Uterus (tissue), 4 donors: Measurements from ENCODE around the gene JAG1. TPM values are rescaled to one million over a fixed set of nuclear protein-coding genes. Genes with fewer than 3 reads are reported as not detected.

ENCODE experiments used
- DNase-seq, 2 donors: peaks; one replicate each; pipeline ENCODE4 v3.0.0-alpha.2; 2019 to 2020
- H3K27ac ChIP-seq, 2 donors: fragments of 200-600 bp; sonication (generic); 1 replicate in 1 of 2; 2 replicates in 1 of 2; pipeline ENCODE4 v1.5.1; 2016 to 2018
- H3K27me3 ChIP-seq, 2 donors: fragments of 200-600 bp; sonication (generic); one replicate each; pipeline ENCODE4 v1.5.1; 2018 to 2019; ENCODE audit warnings: control low read depth in 1 of 2
- H3K36me3 ChIP-seq, 2 donors: fragments of 200-600 bp; sonication (generic); one replicate each; pipeline ENCODE4 v1.5.1; 2019; ENCODE audit warnings: control low read depth in 1 of 2
- H3K4me1 ChIP-seq, 2 donors: fragments of 200-600 bp; sonication (generic); one replicate each; pipeline ENCODE4 v1.5.1; 2018 to 2019; ENCODE audit warnings: control low read depth in 1 of 2
- H3K4me3 ChIP-seq, 2 donors: fragments of 200-600 bp; sonication (generic); 1 replicate in 1 of 2; 2 replicates in 1 of 2; pipeline ENCODE4 v1.5.1; 2018 to 2019; ENCODE audit warnings: mild to moderate bottlenecking in 1 of 2
- H3K9me3 ChIP-seq, 2 donors: fragments of 200-600 bp; sonication (generic); one replicate each; pipeline ENCODE4 v1.5.1; 2019; ENCODE audit warnings: control low read depth in 1 of 2
- POLR2A ChIP-seq, 2 donors: fragments of 450-650 bp; IDR thresholded peaks; one replicate each; pipeline ENCODE4 v1.6.1; 2016; ENCODE audit warnings: antibody characterized with exemption in 2 of 2, mild to moderate bottlenecking in 1 of 2, moderate library complexity in 1 of 2
- intact Hi-C: fragments of 100-400 bp; cut with DNase I; formaldehyde crosslinking; loops from one replicate; pipeline ENCODE4 v1.15.1; 2023; ENCODE audit warnings: low total_unique reads
- total RNA-seq, 4 donors: library from RNA; depleted of rRNA in 3 of 4; stranded (reverse); fragments of >200 nt in 3 of 4; gene quantifications; one replicate each; pipeline versions ENCODE4 v1.1.0 to v1.2.4, GENCODE V29; 2014 to 2023
- TF ChIP-seq, protein P1 (sequence below), 4 experiments: fragments of 200-600 bp in 2 of 4; fragments of 450-650 bp in 2 of 4; sonication (generic) in 2 of 4; IDR thresholded peaks; one replicate each; pipeline ENCODE4 v1.5.1; 2016 to 2019; ENCODE audit warnings: antibody characterized with exemption in 4 of 4, mild to moderate bottlenecking in 2 of 4, moderate library complexity in 1 of 4
- donor health status: DM: yes; HTN: yes; CAD: no.

JAG1 gene
- total RNA-seq, 4 donors from 2014 or later: 53.8 to 154 (median 111) TPM

DNA sequence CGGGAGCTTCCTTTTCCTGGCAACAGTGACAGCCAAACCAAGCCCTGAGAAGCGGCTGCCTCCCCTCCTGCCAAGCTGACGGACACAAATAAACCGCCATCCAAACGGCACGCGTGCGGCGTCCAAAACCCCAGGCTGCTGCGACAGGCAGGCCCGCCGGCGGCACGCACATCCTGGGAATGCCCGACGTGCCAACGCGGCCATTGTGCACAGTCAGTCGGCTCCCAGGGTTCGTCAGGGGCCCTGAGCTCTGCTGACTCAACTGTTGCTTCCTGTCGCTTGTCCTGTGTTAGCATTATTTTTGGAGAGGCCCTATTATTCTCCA, 6.8 kb downstream of the JAG1 start:
- H3K4me3 ChIP-seq: no peak overlapping the region
- H3K4me1 ChIP-seq: peaks cover 5 to 8% of the 10 kb centered on the region in 2 donors
- H3K27ac ChIP-seq: peak overlapping the region; percentile 61 to 64
- no peaks in the 10 kb centered on the region for H3K36me3 ChIP-seq
- intact Hi-C loops: no loop called here
- no peaks in the 10 kb centered on the region for H3K27me3 ChIP-seq
- no peaks in the 10 kb centered on the region for H3K9me3 ChIP-seq
- TF ChIP-seq POLR2A (IDR thresholded peaks at IDR 0.05): peak in 1 of 2 donors; percentile 13
- TF ChIP-seq, protein P1, sequence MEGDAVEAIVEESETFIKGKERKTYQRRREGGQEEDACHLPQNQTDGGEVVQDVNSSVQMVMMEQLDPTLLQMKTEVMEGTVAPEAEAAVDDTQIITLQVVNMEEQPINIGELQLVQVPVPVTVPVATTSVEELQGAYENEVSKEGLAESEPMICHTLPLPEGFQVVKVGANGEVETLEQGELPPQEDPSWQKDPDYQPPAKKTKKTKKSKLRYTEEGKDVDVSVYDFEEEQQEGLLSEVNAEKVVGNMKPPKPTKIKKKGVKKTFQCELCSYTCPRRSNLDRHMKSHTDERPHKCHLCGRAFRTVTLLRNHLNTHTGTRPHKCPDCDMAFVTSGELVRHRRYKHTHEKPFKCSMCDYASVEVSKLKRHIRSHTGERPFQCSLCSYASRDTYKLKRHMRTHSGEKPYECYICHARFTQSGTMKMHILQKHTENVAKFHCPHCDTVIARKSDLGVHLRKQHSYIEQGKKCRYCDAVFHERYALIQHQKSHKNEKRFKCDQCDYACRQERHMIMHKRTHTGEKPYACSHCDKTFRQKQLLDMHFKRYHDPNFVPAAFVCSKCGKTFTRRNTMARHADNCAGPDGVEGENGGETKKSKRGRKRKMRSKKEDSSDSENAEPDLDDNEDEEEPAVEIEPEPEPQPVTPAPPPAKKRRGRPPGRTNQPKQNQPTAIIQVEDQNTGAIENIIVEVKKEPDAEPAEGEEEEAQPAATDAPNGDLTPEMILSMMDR (IDR thresholded peaks at IDR 0.05): no peak
- peak; percentile 43 to 59 for DNase-seq

DNA sequence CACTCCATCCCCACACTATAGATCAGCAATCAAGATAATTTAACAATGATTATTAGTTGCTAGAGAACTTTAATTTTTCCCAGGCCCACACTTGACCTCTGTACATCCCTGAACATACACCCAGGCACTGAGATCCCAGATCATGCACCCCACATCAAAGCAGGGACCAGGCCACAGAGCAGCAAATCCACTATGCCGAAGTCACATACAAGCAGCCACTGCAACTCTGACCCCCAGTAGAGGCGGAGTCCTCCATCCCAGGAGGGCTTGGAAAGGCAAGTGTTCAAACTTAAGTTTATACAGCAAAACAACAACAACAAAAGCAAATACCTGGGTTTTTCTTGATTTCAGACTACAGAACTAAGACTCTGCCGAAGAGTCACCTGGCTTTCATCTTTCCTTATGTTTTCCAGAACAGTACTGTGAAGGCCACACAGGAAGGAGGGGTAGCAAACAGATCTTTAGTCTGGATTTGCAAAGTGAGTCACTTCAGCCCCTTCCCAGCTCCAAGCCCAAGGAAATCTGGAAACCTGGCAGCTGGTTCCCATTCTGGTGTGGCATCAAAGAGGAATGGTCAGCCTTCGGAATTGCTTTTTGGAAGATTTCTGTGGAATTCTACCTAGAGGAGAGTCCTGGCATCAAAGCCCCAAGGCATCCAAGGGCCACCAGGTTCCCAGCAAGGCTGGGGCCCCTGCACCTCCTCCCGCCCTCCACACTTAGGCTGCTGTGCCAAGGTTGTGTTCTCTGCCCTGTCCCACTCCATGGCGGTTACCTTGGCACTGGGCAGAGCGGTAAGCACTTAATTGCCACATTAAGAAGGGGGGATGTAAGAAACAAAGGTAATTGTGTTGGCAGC, 7.3 kb downstream of the JAG1 start:
- Histone ChIP-seq H3K4me1 (peaks cover 5 to 9% of the 10 kb centered on the region in 2 donors), H3K27ac (peak overlapping the region; percentile 61 to 64), H3K9me3 (no peaks in the 10 kb centered on the region), H3K27me3 (no peaks in the 10 kb centered on the region), H3K4me3 (no peak overlapping the region), H3K36me3 (no peaks in the 10 kb centered on the region)
- TF ChIP-seq, protein P1 (IDR thresholded peaks at IDR 0.05): no peak
- TF ChIP-seq POLR2A (IDR thresholded peaks at IDR 0.05): no peak
- peak in 1 of 2 donors; percentile 12 for DNase-seq
- intact Hi-C loops: no loop called here

GRCh38 chr20:10665791-10666190, 8.0 kb downstream of the JAG1 start:
- peak in 1 of 2 donors; percentile 36 for DNase-seq
- TF ChIP-seq, protein P1 (IDR thresholded peaks at IDR 0.05): no peak
- no peaks in the 10 kb centered on the region for H3K9me3 ChIP-seq
- intact Hi-C loops: no loop called here
- H3K4me1 ChIP-seq: peaks cover 5 to 16% of the 10 kb centered on the region in 2 donors
- peak overlapping the region; percentile 61 to 64 for H3K27ac ChIP-seq
- H3K36me3 ChIP-seq: no peaks in the 10 kb centered on the region
- no peaks in the 10 kb centered on the region for H3K27me3 ChIP-seq
- H3K4me3 ChIP-seq: no peak overlapping the region

DNA sequence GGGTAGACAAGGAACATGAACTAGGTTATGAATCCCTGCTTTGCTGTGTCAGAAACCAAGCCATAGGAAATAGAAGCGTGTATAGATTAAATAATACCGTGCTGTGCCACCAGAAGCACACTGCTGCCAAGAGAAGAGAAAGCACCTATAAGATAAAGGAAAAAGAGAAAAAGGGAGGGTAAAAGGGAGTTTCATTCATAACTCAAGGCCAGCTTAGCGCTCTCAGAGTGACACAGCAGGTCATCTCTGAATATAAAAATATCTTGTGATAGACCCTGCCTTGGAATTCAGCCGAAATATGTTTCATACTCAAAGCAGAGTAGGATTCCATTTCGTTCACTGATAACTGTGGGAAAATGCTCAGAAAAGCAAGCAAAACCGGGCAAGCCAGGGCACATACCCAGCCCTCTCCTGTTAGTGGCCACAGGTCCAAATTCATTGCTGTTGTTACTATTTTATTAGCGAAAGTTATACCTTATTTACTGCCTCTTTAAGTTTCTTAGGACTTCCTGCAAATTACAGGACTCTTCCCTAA, 8.7 kb downstream of the JAG1 start:
- H3K36me3 ChIP-seq: no peaks in the 10 kb centered on the region
- H3K27me3 ChIP-seq: no peaks in the 10 kb centered on the region
- no peak for DNase-seq
- peak overlapping the region; percentile 12 to 64 for H3K27ac ChIP-seq
- intact Hi-C loops: no loop called here
- H3K4me3 ChIP-seq: no peak overlapping the region
- TF ChIP-seq POLR2A (IDR thresholded peaks at IDR 0.05): no peak
- TF ChIP-seq, protein P1 (IDR thresholded peaks at IDR 0.05): no peak
- no peaks in the 10 kb centered on the region for H3K9me3 ChIP-seq
- peaks cover 5 to 23% of the 10 kb centered on the region in 2 donors for H3K4me1 ChIP-seq

- Histone ChIP-seq H3K27ac (peak overlapping the region in 1 of 2 donors; percentile 64), H3K27me3 (no peaks in the 10 kb centered on the region), H3K9me3 (no peaks in the 10 kb centered on the region), H3K4me1 (peaks cover 5 to 24% of the 10 kb centered on the region in 2 donors), H3K36me3 (no peaks in the 10 kb centered on the region), H3K4me3 (no peak overlapping the region)
- peak in 1 of 2 donors; percentile 9 for DNase-seq
- TF ChIP-seq, protein P1 (IDR thresholded peaks at IDR 0.05): no peak
- no peak for TF ChIP-seq POLR2A (IDR thresholded peaks at IDR 0.05)
- intact Hi-C loops: no loop called here
Observed at GRCh38 chr20:10663756-10664155, 10.0 kb downstream of the JAG1 start.
